GM18861 (cell line): Measurements from ENCODE around the gene EBPL.

Source experiments
- ATAC-seq: cut with Tn5 transposase; IDR thresholded peaks from one replicate; pipeline ENCODE4 v1.9.1; 2021; ENCODE audit not compliant: unreplicated experiment

EBPL gene

DNA sequence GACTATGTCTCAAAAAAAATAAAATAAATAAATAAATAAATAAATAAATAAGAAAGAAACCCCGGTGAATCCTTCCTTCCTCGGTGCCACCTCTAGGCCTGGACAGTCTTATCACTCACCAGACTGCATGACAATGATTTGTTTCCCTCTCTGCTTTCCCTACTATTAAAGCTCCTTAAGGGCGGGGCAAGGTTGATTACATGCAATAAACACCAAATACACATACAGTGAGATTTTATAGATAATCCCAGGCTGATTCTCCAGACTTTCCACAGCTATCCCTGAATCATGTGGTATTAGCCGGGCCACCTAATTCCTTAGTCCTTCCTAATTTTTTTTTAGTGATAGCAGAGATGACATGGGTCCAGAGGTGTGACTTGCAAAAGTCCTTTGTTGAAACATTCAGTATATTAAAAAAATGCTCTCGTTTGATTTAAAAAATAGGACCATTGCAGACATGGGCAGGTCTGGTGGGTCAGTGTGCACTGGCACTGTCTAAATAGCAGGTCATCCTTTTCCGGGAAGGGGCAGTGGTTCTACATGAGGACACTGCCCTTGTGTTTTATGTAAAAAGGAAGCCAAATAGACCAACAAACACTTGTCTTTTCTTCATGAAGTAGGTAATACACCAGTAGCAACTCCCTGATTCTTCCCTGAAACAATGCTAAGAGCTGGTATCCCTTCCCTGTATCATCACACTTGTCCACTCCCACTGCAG, 14.5 kb downstream of the EBPL start:
- no peak for ATAC-seq

DNA sequence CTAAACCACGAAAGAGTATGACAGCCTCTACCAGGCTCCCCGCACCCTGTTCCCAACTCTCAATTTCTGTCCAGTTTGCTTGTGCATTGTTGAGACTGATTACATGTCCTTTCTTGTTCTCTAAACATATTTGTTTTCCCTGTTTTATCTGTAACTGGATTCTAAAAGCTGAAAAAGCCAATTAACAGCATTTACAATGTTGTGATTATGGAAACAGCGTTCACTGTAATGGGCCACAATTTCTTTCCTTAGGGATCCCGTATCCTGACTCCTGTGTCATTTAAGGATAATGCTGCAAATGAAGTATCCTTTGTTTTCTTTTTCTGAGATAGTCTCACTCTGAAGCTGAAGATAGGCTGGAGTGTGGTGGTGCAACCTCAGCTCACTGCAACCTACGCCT, 20.5 kb downstream of the EBPL start:
- no peak for ATAC-seq

DNA sequence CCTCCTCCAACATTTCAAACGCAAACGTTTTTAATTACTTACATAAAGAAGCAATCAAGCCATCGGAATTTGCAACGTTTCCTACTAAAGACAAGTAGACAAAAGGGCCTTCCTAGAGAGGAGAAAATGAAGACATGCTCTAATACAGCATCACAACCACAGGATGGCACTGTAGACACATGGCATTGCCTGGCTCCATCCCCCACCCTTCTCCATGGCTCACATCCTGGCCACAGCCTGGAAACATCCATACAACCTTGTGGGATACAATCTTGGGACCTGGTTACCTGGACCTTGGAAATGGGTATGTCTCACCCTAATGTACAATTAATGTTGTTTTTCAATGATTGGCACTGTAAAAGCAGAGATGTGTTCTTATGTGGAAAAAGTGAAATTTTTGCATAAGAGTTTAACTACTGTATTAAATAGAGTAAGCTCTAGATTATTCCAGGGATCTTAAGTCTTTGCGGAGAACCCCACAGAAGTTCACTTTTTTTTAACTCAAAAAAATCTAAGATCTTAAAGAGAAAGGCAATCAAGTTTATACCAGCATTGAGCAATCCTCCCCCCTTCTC, 21.5 kb downstream of the EBPL start:
- ATAC-seq = no peak

DNA sequence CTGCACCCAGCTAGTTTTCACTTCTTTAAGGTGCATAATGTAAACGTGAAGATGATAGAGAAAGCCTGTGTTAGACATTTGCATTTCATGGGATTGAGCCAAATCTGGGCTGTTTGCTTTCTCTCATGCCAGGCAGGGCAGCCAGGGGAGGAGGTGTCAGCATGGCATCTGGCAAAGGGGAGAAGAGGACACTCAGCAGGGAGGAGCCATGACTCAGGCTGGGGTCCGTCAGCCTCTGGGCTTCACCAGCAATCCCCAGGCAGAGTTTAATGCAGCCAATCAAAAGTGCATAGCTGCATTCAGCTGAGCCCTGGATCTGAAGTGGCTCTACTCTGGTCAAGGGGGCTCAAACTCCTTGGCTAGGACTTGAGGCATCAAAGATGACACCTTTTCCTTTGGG, 23.5 kb downstream of the EBPL start:
- no peak for ATAC-seq

DNA sequence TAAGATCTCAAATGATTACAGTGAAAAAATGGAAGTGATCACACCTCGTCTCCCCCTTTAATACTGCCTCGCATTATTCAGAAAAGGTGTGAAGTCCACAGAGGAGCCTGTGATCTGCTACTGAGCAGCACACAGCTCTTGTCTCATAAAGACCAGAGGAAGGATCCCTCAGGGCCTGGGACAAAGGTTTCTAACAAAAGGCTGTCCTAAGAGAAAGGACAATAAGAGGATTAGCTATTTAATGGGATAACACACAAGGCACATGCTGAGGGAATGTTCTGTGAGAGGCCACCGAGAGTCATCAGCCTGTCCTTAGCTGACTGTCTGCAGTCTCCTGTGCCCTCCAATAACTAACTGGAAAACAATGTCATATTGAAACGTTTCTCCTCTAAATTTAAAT, 26.7 kb downstream of the EBPL start:
- ATAC-seq = no peak

DNA sequence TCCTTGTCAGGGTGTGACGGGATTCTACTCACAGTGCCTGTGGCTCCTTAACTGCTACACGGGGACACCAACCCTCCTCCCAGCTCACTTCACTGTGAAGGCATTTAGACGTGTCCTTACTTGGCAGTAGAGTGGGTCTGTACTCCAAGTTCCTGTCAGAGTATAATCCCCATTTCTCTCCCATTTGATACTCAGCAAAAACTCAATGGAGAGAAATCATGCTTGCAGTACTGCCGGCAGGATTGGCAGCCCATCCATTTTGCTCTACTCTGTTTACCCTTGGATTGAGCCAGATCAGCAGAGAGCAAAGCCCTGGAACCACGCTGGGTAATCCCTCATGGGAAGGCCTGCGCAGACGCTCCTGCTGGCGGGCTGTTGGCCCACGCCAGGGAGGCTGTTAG, 34.0 kb downstream of the EBPL start:
- ATAC-seq = no peak

DNA sequence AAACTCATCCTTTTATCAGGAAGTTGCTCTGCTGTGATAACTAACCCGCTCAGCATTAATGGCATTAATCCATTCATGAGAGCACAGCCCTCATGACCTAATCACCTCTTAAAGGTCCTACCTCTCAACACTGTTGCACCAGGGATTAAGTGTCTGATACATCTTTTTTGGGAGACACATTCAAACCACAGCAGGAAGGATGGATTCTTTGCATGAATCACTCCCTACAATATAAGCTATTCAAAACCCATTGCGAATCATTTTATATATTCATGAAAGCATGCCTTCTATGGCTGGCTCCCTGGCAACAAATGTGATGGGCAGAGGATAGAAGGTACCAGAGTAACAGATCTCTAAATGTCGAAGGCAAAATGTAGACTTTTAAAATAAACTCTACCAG, 35.4 kb downstream of the EBPL start:
- ATAC-seq = no peak

DNA sequence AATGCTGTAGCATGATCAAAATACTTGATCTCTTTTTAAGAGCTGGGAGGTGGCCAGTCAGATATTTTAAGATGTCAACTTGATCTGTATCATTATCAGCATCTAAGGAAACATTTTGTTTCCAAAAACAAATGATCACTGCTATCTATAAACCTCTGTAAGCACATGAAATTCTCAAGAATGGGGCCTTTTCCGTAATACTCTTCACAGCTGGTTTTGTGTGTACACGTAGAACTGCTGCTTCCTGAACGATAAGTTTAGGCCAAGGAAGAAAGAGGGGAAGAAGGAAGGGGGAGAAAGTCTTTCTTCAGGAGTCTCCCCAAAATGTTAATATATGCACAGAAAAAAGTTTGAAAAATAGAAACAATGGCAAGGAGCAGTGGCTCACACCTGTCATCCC, 37.3 kb downstream of the EBPL start:
- no peak for ATAC-seq

DNA sequence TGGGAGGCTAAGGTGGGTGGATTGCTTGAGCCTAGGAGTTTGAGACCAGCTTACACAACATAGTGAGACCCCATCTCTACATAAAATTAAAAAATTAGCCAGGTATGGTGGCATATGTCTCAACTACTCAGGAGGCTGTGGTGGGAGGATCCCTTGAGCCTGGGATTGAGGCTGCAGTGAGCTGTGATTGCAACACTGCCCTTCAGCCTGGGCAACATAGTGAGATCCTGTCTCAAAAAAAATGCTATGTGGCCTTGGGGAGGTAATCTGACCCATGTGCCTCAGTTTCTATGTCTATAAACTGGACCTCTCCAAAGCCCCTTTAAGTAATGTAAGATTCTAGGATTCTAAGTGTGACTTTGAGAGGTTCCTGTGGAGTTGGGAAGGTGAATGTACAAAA, 37.8 kb downstream of the EBPL start:
- no peak for ATAC-seq

DNA sequence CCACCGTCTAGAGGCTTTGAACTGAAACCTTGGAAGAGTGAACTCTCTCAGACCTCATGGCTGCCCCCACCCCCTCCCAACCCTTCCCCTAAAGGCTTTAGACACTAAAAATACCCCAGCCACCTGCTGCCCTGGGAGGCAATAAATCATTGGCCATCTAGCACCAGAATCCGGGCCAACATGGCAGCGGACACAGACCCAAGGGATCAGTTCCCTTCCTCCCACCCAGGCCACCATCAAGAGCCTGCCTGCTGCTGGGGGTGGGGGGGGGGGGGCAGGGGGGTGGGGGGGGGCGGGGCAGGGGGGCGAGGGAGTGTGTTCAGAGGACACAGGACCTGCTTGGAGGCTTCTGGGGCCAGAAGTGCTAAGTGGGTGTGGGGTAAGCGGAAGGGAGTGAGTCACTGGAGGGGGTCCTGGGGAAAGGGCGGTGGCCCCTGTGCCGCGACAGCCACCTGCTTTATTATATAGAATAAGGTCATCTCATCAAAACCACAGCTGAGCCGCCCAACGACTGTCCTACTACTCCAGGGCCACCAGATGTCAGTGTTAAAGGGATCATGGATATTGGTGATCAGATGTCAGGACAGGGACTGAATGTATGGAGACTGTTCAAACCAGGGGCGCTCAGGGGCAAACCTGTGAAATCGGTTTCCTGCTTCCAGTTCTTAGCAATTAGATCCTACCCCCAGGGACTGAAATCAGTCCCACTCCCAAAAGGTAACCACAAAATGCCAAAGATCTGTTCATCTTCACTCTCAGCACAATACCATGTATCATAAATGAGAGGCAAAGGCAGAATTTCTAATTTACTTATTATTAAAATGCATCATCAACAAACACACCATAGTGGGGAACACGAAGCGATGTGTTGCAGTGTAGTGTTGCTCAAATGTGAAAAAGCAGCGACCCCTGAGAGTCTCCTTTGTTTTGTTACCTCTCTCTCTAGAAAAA, 38.7 kb downstream of the EBPL start:
- no peak for ATAC-seq

DNA sequence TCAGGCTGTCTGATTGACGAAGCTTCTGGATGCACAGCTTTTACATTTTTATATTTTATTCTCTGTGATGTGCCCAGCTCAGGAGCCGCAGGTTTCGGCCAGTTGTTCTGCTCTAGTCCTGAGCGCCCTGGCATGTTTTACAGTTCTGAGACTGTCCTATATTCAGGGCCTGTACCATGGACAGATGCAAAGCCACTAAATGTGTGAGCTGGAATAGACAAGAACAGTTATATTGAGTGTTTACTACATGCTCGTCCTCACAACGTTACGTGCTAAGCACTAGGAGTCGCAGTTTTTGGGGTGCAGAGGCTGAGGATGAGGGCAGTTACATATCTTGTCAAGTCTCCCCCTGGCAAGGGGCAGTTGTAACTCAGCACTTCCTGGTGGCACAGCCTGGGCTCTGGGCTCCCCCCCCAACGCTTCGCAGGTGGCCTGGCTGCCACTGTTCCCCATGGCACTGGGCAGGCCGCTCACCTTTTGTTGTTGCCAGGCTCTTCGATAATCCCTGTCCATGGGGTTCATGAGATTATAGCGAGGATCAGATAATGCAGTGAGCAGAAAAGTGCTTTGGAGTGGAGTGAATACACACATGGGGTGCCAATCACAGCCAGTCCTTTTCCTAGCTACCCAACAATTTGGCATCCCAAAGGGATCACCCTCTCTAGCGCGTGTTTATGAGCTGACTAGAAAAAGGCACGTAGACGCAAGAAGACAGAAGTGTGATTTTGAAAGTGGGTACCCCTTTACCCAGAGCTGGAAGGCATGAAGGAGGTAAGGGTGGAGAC, 39.5 kb downstream of the EBPL start:
- no peak for ATAC-seq

DNA sequence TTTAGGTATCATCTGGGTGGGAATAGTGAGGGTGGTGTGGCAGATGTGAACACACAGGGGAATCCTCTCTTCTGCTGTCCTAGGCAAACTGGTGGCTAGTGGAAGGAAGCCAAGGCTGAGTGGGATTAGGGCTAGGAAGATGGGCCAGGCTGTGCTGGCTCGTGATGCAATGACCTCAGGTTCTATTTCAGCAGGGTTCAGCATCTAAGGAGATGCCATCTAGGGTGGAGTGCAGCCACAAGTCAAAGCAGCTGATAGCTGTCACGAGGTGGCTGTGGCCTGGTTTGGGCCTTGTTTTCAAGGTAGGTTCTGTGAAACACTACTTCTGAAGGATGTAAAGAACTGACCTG, 41.3 kb downstream of the EBPL start:
- no peak for ATAC-seq

DNA sequence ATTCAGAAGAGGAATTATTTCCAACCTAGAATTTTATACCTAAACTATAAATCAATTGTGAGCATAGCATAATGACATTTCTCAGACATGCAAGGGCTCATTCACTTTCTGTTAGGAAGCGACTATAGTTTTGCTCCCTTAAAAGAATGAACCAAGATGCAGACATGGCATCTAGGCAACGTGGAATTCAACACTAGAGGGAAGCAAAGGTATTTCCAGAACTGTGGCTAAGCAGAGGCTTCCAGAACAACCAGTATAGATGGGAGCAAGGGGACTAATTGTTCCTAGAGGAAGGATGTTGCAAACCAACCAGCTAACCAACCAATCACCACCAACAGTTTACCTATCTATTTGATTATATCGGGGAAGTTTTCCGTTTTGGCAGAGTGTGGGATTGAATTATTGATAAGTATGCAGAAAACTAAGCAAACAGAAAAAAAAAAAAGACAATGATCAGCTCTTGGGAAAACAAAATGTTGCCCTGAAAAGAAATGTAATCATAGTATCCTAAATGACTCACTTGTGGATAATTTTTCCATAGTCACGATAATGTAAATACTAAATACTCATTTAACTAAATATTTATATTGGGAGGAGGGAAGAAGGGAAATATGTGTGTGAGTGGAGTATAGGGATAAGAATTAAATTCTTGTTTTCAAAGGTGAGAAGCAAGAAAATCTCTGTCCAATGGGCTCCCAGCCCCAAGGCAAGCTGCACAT, 41.9 kb downstream of the EBPL start:
- no peak for ATAC-seq

DNA sequence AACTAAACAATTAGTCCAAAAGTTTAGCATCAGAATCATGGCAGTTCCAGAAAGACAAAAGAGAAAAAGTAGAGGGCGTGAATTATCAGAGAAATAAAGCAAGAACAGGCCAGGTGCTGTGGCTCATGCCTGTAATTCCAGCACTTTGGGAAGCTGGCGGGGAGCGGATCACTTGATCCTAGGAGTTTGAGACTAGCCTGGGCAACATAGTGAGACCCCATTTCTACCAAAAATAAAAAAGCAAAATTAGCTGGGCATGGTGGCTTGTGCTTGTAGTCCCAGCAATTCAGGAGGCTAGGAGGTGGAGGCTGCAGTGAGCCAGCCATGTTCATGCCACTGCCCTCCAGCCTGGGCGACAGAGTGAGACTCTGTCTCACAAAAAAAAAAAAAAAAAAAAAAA, 44.6 kb downstream of the EBPL start:
- ATAC-seq = no peak

DNA sequence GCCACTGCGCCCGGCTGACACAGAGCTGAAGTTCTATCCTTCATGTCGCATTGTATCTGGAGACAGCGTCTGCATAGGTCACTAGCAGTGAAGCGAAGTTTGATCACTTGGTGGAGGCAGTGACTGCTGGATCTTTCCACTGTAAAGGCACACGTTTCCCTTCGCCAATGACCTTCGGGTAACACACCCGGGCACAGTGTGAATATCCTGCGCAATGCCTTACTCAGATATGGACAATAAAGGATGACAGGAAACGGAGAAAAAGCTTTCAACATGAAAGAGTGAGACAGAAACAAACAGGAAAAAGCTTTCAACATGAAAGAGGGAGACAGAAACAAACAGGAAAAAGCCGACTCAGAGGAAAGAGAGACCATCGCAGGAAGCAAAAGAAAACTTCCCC, 45.8 kb downstream of the EBPL start:
- ATAC-seq = no peak

DNA sequence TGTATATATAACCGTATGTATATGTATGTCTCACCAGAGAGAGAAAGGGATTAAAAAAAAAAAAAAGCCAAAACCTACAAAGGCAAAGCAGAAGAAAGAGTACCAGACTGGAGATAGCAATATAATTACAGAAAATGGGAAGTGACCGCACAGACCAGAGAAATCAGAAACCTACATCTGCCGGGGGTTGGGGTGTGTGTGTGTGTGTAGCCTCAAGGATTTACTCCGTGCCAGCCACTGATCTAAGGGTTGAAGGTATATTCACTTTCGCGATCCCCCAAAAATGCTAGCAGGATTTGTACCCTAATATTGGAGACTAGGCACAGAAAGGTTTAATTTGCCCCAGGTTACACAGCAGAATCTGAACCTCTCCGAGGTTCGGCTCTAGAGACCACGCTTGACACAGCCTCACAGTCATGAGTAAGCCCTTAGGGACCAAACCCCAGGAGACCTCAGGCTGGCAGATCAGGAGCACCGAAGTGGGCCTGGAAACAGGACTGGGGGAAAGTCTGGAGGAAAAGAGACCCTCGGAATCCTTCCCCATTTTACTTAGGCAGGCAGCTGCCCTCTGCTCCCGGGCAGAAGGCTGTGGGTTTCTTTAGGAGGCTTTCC, 48.1 kb downstream of the EBPL start:
- no peak for ATAC-seq

DNA sequence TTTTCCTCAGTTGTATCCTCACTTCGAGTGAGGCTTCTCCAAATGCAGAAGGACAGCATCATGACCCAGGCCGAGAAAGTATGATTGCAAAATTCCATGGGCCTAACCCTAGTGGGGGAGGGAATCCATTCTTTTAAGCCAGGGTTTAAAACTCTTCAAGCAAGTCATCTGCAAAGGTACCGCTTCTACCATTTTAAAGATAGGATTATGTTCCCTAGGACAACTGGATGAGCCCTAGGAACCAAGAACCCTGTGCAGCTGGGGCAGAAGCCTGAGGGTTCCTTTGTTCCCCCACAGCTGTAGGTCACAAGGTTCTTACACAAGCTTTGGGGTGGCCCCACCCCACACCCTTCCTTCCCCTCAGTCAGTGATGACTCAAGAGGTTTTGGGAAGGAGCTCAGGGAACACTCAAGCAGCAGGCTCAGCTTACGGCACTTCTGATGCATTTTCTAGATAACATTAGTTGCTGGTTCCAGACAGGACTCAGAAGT, 49.4 kb downstream of the EBPL start:
- ATAC-seq = no peak

DNA sequence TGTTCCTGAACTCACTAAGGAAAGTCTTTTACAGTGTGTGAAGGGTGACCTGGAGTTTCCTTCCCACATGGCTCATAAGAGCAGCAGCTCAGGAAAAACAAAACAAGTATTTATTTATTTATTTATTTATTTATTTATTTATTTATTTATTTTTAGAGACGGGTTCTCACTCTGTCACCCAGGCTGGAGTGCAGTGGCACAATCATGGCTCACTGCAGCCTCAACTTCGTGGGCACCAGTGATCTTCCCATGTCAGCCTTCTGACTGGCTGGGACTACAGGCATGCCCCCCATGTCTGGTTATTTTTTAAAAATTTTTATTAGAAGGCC, 52.6 kb downstream of the EBPL start:
- no peak for ATAC-seq

DNA sequence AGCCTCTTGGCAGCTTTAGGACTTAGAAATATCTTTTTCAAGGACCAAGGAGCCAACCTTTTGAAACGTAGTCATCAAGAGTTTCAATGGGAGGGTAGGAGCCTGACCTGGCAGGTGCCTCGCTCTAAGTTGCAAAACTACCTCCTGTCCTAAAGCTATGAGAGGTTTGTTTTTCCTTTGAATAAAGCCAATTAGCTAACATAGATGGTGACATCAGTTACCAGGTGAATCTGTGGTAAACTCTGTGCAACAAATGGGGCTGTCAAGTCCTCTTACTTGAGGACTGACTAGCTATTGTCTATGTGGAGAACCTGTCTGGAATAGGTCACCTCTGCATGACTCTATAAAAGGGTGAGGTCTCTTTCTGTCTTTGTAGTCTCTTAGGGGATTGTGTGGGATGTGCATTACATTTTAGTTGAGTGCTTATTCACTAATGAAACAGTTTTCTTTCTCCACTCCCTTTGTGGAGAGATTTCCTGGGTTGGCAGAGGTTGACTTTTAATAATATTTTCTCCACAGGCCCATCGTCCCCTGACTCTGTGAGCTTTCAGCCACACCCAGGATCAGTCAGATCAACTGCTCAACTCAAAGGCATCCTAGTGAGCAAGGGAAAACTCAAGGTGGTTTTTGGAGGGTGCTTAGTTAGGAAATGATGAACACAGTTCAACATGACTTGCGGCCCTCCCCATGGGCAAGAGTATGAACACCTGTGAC, 53.1 kb downstream of the EBPL start:
- ATAC-seq = no peak

DNA sequence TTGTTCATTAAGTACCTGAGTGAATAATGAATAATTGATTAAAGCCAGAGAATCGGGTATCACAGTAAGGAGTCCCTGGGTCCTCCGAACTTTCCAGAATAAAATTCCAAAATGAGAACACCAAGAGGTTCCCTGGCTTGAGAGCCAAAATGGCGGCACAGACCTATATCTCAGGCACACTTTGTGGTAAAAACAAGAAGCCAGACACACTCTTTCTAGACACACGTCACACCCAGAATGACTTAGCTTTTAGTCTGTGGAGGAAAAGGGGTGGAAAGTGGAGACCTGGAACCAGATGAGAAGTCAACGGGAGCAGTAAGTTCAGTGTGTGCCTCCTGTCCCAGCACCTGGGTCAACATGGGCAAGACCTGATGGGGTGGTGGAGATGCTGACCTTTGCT, 54.6 kb downstream of the EBPL start:
- ATAC-seq = no peak
